ENCODE results near the gene ZCCHC2. TPM values are rescaled to one million over a fixed set of nuclear protein-coding genes. Genes with fewer than 3 reads are reported as not detected.

The ZCCHC2 gene
- total RNA-seq, 1 donor from 2014 or later = 38.2 TPM

GRCh38 chr18:62537946-62538345, 15.1 kb downstream of the ZCCHC2 start:
- DNase-seq (ENCODE audit: low spot score) = no peak

- DNase-seq (ENCODE audit: low spot score) = no peak
Measured at GRCh38 chr18:62538881-62539280, 16.1 kb downstream of the ZCCHC2 start.

- DNase-seq (ENCODE audit: low spot score) = no peak
Measured at GRCh38 chr18:62539284-62540165, 16.7 kb downstream of the ZCCHC2 start.

- DNase-seq (ENCODE audit: low spot score) = no peak
Measured at GRCh38 chr18:62543021-62543420, 20.2 kb downstream of the ZCCHC2 start.

GRCh38 chr18:62545098-62545497, 22.3 kb downstream of the ZCCHC2 start:
- DNase-seq (ENCODE audit: low spot score) = no peak

GRCh38 chr18:62549755-62550154, 26.9 kb downstream of the ZCCHC2 start:
- no peak for DNase-seq (ENCODE audit: low spot score)

- no peak for DNase-seq (ENCODE audit: low spot score)
Measured at GRCh38 chr18:62550746-62551145, 27.9 kb downstream of the ZCCHC2 start.

- no peak for DNase-seq (ENCODE audit: low spot score)
Measured at GRCh38 chr18:62551972-62552513, 29.2 kb downstream of the ZCCHC2 start.

GRCh38 chr18:62554061-62554815, 31.4 kb downstream of the ZCCHC2 start:
- no peak for DNase-seq (ENCODE audit: low spot score)

GRCh38 chr18:62555135-62555534, 32.3 kb downstream of the ZCCHC2 start:
- DNase-seq (ENCODE audit: low spot score) = no peak

- no peak for DNase-seq (ENCODE audit: low spot score)
Measured at GRCh38 chr18:62556397-62556796, 33.6 kb downstream of the ZCCHC2 start.

GRCh38 chr18:62558015-62558663, 35.3 kb downstream of the ZCCHC2 start:
- no peak for DNase-seq (ENCODE audit: low spot score)

GRCh38 chr18:62564044-62564443, 41.2 kb downstream of the ZCCHC2 start:
- DNase-seq (ENCODE audit: low spot score) = no peak

- no peak for DNase-seq (ENCODE audit: low spot score)
Measured at GRCh38 chr18:62566199-62566598, 43.4 kb downstream of the ZCCHC2 start.

- DNase-seq (ENCODE audit: low spot score) = no peak
Measured at GRCh38 chr18:62566818-62567217, 44.0 kb downstream of the ZCCHC2 start.

- no peak for DNase-seq (ENCODE audit: low spot score)
Measured at GRCh38 chr18:62569081-62569655, 46.3 kb downstream of the ZCCHC2 start.

- no peak for DNase-seq (ENCODE audit: low spot score)
Measured at GRCh38 chr18:62571037-62571436, 48.2 kb downstream of the ZCCHC2 start.

GRCh38 chr18:62571648-62572047, 48.8 kb downstream of the ZCCHC2 start:
- no peak for DNase-seq (ENCODE audit: low spot score)

- DNase-seq (ENCODE audit: low spot score) = no peak
Measured at GRCh38 chr18:62572456-62572855, 49.6 kb downstream of the ZCCHC2 start.

GRCh38 chr18:62574776-62575175, 52.0 kb downstream of the ZCCHC2 start:
- no peak for DNase-seq (ENCODE audit: low spot score)

GRCh38 chr18:62576271-62576670, 53.4 kb downstream of the ZCCHC2 start:
- no peak for DNase-seq (ENCODE audit: low spot score)
